Endothelial cell of umbilical vein (primary cell): Measurements from ENCODE around the gene LRP1B. TPM values are rescaled to one million over a fixed set of nuclear protein-coding genes. Genes with fewer than 3 reads are reported as not detected.

Experiments
- BruUV-seq: library from RNA; stranded (reverse); fragments of 400-500 nt; replicated peaks from 2 replicates; lab custom pipeline; 2021; lab: Mats Ljungman, UMichigan
- CTCF ChIA-PET: fragments of 300-600, 350-600 bp; sonication (Branson Sonifier 250); formaldehyde crosslinking; loops from one replicate; lab custom pipeline; 2021; ENCODE audit warnings: antibody characterized with exemption, inconsistent platforms; lab: Charles Lee
- POLR2A ChIA-PET: fragments of 300-600, 350-600 bp; sonication (Branson Sonifier 250); formaldehyde crosslinking; loops from one replicate; lab custom pipeline; 2021; ENCODE audit warnings: antibody characterized with exemption, inconsistent platforms; lab: Charles Lee
- DNase-seq: peaks from one replicate; pipeline ENCODE4 v3.0.0-alpha.2; 2011; ENCODE audit warnings: low read depth, low spot score
- FAIRE-seq: peaks from 2 replicates; lab custom pipeline; 2011; peaks lifted over from hg19 to GRCh38; lab: Jason Lieb, UNC
- H2AFZ ChIP-seq: 2 replicates; pipeline ENCODE4 v1.6.0; 2012; ENCODE audit warnings: low read depth, low read length, control low read depth, inconsistent platforms
- H3K27ac ChIP-seq: 2 replicates; pipeline ENCODE4 v1.5.1; 2011; ENCODE audit warnings: low read depth, mild to moderate bottlenecking, control low read depth, low read length, moderate library complexity; ENCODE audit not compliant: insufficient read depth
- H3K27me3 ChIP-seq, 2 experiments: 2 replicates each; pipeline versions ENCODE4 v1.6.0 to v1.6.1; 2011; ENCODE audit warnings: low read length in 2 of 2, mixed read lengths in 1 of 2; ENCODE audit not compliant: control insufficient read depth in 2 of 2, insufficient read depth in 2 of 2
- H3K36me3 ChIP-seq, 2 experiments: 2 replicates in 1 of 2; 3 replicates in 1 of 2; pipeline ENCODE4 v1.5.1; 2011; ENCODE audit warnings: low read length in 2 of 2, mild to moderate bottlenecking in 1 of 2, moderate library complexity in 1 of 2; ENCODE audit not compliant: control insufficient read depth in 2 of 2, insufficient read depth in 2 of 2; ENCODE audit errors: extremely low read depth in 1 of 2
- H3K4me1 ChIP-seq: 3 replicates; pipeline ENCODE4 v1.5.1; 2011; ENCODE audit warnings: mild to moderate bottlenecking, low read length; ENCODE audit not compliant: control insufficient read depth, insufficient read depth; ENCODE audit errors: extremely low read depth
- H3K4me2 ChIP-seq: 2 replicates; pipeline ENCODE4 v1.6.1; 2011; ENCODE audit warnings: low read length, control low read depth, mixed read lengths; ENCODE audit not compliant: insufficient read depth
- H3K4me3 ChIP-seq, 3 experiments: fragments of 200-600 bp in 1 of 3; sonication (generic), shearing (Covaris generic) in 1 of 3; replicated peaks in 1 of 3; 2 replicates each; pipeline ENCODE4 v1.5.1; 2011 to 2016; ENCODE audit warnings: control low read depth in 3 of 3, low read length in 3 of 3, mild to moderate bottlenecking in 2 of 3, inconsistent platforms in 1 of 3, low read depth in 1 of 3, moderate library complexity in 1 of 3; ENCODE audit not compliant: insufficient read depth in 1 of 3
- H3K79me2 ChIP-seq: 2 replicates; pipeline ENCODE4 v1.6.0; 2012; ENCODE audit warnings: low read length, inconsistent platforms; ENCODE audit not compliant: control insufficient read depth, insufficient read depth
- H3K9ac ChIP-seq: replicated peaks from 2 replicates; pipeline ENCODE3; 2011; ENCODE audit warnings: low read length, control low read depth; ENCODE audit not compliant: insufficient read depth; ENCODE audit errors: extremely low read depth
- H3K9me1 ChIP-seq: replicated peaks from 3 replicates; pipeline ENCODE4 v1.6.0; 2011; ENCODE audit warnings: mild to moderate bottlenecking, low read length; ENCODE audit not compliant: control insufficient read depth, insufficient read depth; ENCODE audit errors: extremely low read depth
- H3K9me3 ChIP-seq: replicated peaks from 2 replicates; pipeline ENCODE4 v1.5.1; 2012; ENCODE audit warnings: low read length, inconsistent platforms; ENCODE audit not compliant: control insufficient read depth, insufficient read depth
- H4K20me1 ChIP-seq: replicated peaks from 2 replicates; pipeline ENCODE3; 2011; ENCODE audit warnings: mild to moderate bottlenecking, low read length; ENCODE audit not compliant: control insufficient read depth, insufficient read depth; ENCODE audit errors: extremely low read depth
- CTCF ChIP-seq, 2 donors: IDR thresholded peaks; 1 replicate in 1 of 2; 2 replicates in 1 of 2; pipeline ENCODE4 v1.5.1; 2011; ENCODE audit warnings: low read length in 2 of 2, mild to moderate bottlenecking in 2 of 2, moderate library complexity in 2 of 2, control low read depth in 1 of 2, inconsistent platforms in 1 of 2, low read depth in 1 of 2; ENCODE audit not compliant: insufficient read depth in 1 of 2; ENCODE audit errors: extremely low read depth in 1 of 2
- EZH2 ChIP-seq: IDR thresholded peaks from 2 replicates; pipeline ENCODE4 v1.6.1; 2012; ENCODE audit warnings: borderline replicate concordance, low read depth, mild to moderate bottlenecking, moderate library complexity, low read length, inconsistent platforms; ENCODE audit not compliant: severe bottlenecking
- FOS ChIP-seq: IDR thresholded peaks from 2 replicates; pipeline ENCODE4 v1.6.1; 2011; ENCODE audit warnings: mild to moderate bottlenecking, low read length, moderate library complexity, borderline replicate concordance; ENCODE audit not compliant: insufficient read depth
- GATA2 ChIP-seq: IDR thresholded peaks from 2 replicates; pipeline ENCODE4 v1.7.0; 2011; ENCODE audit warnings: low read depth, mild to moderate bottlenecking, moderate library complexity, mixed read lengths, low read length; ENCODE audit not compliant: insufficient read length, insufficient read depth
- JUN ChIP-seq: IDR thresholded peaks from 2 replicates; pipeline ENCODE4 v1.6.1; 2011; ENCODE audit warnings: borderline replicate concordance, low read depth; ENCODE audit not compliant: insufficient read length, insufficient read depth
- MAX ChIP-seq: IDR thresholded peaks from 2 replicates; pipeline ENCODE4 v1.6.1; 2011; ENCODE audit not compliant: insufficient read depth, insufficient read length
- MYC ChIP-seq: IDR thresholded peaks from one replicate; pipeline ENCODE4 v1.6.1; 2011; ENCODE audit warnings: mild to moderate bottlenecking, low read depth, low read length
- POLR2A ChIP-seq: IDR thresholded peaks from 2 replicates; pipeline ENCODE4 v1.6.1; 2012; ENCODE audit warnings: low read depth, mild to moderate bottlenecking, control low read depth, low read length
- POLR2AphosphoS5 ChIP-seq: IDR thresholded peaks from 2 replicates; pipeline ENCODE4 v1.6.1; 2012; ENCODE audit warnings: low read depth, mild to moderate bottlenecking, control low read depth, low read length, moderate library complexity; ENCODE audit not compliant: insufficient read depth
- dilution Hi-C: fragments of 300-500 bp; cut with MboI; formaldehyde crosslinking; loops from one replicate; pipeline ENCODE4 v1.15.0; 2019; ENCODE audit warnings: low sequenced_read_pairs; ENCODE audit not compliant: extremely low pct_ligation_motif_present
- intact Hi-C: fragments of 100-400 bp; cut with micrococcal nuclease; formaldehyde crosslinking; loops from one replicate; pipeline ENCODE4 v1.10.0; 2022
- polyA plus RNA-seq, 4 experiments: library from polyadenylated mRNA; depleted of rRNA in 3 of 4; stranded (reverse) in 3 of 4; unstranded in 1 of 4; fragments of >200 nt; gene quantifications; 2 replicates each; pipeline versions ENCODE4 v1.2.1 to v1.2.3, GENCODE V29; 2011 to 2012; ENCODE audit warnings: missing spikeins in 1 of 4
- total RNA-seq: library from RNA; stranded (reverse); gene quantifications from 2 replicates; pipeline ENCODE4 v1.2.3, GENCODE V29; 2021

The LRP1B gene
- total and polyA plus RNA-seq, 2 donors (not counting 3 experiments of a cell fraction or from before 2014, with no cell fraction given): 0.03 to 0.07 TPM

GRCh38 chr2:141151611-141152286, 979.1 kb downstream of the LRP1B start:
- Histone ChIP-seq H3K4me2 (no peak overlapping the region), H3K36me3 (no peaks in the 10 kb centered on the region), H3K27ac (no peak overlapping the region), H3K9me1 (no peaks in the 10 kb centered on the region), H4K20me1 (no peaks in the 10 kb centered on the region), H3K27me3 (no peaks in the 10 kb centered on the region), H3K9ac (no peak overlapping the region), H3K4me1 (no peaks in the 10 kb centered on the region), H3K79me2 (no peaks in the 10 kb centered on the region), H3K4me3 (no peak overlapping the region), H3K9me3 (no peaks in the 10 kb centered on the region), H2AFZ (no peak overlapping the region)
- no TSS peak for BruUV-seq
- TF ChIP-seq POLR2AphosphoS5: no peak
- no peak for TF ChIP-seq EZH2
- TF ChIP-seq FOS: no peak
- no peak for TF ChIP-seq CTCF (IDR thresholded peaks at IDR 0.05; ENCODE audit: extremely low read depth in 1 of 2, insufficient read depth in 1 of 2, low read depth in 1 of 2, low read length in 2 of 2)
- TF ChIP-seq MAX: no peak
- no peak for TF ChIP-seq POLR2A
- no peak for TF ChIP-seq GATA2
- TF ChIP-seq JUN: no peak
- no peak for TF ChIP-seq MYC
- dilution Hi-C loops (no loop called here), intact Hi-C loops (no loop called here)
- DNase-seq (no peak), FAIRE-seq (no peak)
- ChIA-PET POLR2A (no interaction called here), CTCF (no interaction called here)
